Activated T-cell treated with anti-CD3 and anti-CD28 coated beads, Interleukin-2, amount 50 U/mL, for 1 hour (primary cell): Measurements from ENCODE around the gene ZNF662.

Source experiments
- DNase-seq: peaks from one replicate; pipeline ENCODE4 v3.0.0-alpha.2; 2020

Gene ZNF662

DNA sequence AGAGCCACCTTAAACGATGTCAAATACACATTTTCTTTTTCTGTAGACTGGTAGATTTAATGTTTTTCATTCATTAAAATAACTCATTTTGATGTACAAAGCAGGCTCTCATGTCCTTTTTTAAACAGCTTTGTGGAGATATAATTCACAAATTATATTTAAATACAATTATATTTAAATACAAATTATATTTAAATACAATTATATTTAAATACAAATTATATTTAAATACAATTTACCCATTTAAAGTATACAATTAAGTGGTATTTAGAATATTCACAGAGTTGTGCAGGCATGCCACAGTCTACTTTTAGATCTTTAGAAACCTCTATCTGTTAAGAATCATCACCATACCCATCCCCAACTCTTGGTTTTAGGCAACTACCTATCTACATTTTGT lies 36.8 kb downstream of the ZNF662 start:
- DNase-seq: no peak

DNA sequence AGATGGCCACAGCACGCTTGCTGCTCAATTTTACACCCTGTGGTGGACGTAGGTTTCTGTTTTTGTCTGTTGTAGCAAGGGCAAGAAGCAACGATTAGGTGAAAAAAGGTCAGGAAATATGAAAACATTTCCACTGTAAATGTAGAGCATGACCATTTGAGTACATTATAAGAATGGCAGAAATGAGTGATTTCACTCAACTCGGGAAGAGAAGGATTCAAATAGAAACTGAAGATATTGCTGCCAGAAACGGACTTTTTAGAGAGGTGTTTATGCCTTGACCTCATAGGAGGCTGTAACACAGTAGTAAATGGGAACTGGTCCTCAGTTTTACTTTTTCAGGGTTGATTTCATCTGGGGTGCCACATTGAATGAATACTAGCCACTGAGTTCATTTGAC lies 40.1 kb downstream of the ZNF662 start:
- no peak for DNase-seq

DNA sequence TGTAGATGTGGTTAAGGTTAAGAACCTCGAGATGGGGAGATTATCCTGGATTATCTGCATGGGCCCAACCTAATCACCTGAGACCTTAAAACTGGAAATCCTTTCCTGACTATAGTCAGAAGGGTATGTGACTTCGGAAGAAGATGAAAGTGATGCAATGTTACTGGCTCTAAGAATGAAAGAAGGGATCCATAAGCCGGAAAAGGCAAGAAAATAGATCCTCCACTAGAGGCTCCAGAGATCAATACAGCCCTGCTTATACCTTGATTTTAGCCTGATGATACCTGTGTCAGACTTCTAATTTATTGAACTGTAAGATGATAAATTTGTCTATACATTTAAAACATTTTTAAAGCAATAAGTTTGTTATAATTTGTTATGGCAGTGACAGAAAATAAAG lies 51.6 kb downstream of the ZNF662 start:
- DNase-seq: no peak

DNA sequence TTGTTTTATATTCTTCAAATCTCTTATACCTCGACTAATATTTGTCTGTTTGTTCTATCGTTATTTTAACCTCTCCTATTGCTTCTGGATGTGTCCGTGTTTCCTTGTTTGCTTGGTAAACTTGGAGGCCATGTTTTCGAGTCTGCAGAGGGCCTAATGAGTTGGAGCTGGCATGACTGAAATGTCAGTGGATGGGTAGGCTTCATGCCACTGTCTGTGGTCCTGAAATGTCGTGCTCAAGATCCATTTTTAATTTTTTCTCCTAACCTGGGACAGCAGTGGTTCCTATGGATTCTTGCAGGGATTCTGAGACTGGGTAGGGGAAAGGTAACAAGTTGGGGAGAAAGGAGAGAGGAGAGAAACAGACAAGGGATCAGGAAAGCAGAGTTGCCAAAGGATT lies 54.3 kb downstream of the ZNF662 start:
- no peak for DNase-seq

DNA sequence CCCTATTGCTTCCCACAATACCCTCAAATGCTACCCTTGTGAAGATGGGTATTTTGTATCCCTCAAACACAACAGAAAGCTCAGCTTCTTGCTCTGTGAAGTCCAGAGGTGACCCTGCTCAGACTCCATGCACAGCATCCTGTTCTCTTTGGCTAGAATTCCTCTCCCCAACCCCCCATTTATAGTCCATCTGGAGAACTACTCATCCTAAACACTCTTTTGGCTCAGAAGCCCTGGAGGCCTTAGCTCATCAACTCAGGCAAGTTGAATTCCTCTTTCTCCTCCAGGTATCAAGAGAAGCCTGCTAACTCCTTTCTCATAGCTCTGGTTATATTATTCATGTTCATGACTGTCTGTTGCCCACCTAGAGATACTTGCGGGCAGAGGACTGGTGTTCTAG lies 54.8 kb downstream of the ZNF662 start:
- DNase-seq: no peak

DNA sequence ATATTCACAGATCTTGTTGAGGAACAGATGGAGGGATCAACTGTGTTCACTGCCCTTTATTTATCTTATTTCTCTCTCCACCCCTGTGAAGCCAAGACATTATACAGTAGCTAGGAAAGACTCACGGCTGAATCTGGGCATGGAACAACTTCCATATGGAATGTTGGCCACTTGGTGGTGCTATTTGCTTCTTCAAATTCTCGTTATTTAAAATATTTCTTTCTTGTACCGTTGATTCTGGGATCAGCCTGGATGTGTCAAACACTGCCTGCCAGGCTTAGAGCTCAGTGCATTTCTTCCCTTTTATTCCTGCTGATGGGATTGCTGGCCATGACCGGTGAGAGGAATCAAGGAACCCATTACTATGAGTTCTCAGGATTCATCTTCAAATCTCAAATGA lies 55.7 kb downstream of the ZNF662 start:
- no peak for DNase-seq

GRCh38 chr3:42963269-42963668 lies 57.3 kb downstream of the ZNF662 start:
- DNase-seq: no peak

DNA sequence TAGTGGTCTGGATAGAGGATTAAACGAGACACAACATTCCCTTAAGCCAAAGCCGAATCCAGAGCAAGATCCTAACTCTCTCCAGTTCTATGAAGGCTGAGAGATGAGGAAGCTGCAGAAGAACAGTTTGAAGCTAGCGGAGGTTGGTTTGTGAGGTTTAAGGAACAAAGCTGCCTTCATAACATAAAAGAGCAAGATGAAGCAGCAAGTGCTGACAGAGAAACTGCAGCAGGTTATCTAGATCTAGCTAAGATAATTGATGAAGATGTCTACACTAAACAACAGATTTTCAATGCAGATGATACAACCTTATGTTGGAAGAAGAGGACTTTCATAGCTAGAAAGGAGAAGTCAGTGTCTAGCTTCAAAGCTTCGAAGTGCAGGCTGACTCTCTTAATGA lies 58.3 kb downstream of the ZNF662 start:
- no peak for DNase-seq
